ENCODE data around the gene ZNF823.
"Not testable (repeated sequence)": the region's sequence is repeated elsewhere in the genome, so short reads cannot be mapped to it uniquely, and the experiment has no call there.

The ZNF823 gene

DNA sequence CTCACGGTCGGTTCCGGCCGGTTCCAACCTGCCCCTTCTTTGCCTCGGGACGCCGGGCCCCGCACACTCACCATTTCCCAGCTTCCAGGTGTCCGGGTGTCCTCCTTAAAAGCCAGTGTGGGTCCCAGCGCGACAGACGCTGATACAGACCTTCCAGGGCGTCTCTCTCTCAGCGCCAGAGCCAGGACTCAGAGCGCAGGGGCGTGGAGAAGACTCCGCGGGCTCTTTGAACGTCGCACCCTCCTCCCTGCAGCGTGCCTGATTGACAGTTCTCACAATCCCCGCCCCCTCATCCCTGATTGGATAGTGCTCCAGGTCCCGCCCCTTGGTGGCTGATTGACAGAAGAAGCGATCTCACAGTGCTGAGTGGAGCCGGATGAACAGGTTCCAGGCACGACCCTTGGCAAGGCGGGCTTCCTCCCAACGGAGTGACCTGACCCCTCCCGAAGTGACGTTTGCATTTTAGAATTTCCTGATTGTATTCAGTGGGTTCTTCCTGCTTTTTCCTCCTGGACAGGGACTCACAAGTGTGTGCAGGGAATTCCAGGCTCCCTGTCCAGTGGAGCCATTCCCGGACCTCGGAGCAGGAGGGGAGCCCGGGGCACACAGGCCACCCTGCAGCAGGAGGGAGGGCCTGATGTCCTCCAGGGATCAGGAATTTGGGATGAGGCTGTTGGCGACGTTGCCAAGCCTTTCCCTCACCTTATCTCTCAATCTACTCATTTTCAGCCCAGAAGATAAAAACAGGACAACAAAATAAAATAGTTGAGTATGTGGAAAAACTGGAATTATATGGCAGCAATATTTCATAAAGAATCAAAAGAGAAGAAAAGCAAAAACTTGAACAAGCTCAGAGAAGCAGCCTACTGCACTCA lies at the start of gene ZNF823:
TSS of gene ZNF823 (minus strand) at position 201 of the 875 bp plus-strand sequence. CDS start at position 74, 127 bp downstream.
- peak; percentile 93 for DNase-seq (ENCODE audit: low spot score)

DNA sequence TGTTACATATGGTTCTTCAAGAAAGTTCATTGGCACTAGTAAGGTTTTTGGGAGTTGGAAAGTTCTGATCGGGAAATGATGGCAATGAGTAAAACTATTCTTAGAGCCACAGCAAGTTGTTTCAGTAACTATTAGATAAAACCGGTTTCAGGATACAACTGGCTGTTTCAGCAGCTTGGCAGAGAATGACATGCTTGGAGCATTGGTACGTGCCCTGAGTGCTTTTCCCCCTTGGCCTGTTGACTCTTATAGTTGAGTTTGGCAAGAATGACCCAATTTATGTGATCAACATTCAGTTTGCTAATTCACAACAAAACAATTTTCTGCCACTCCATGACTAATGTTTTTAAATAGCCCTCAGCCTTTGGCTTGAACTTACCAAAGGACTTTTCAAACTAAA lies 48.8 kb upstream of the ZNF823 start:
- DNase-seq (ENCODE audit: low spot score): no peak

DNA sequence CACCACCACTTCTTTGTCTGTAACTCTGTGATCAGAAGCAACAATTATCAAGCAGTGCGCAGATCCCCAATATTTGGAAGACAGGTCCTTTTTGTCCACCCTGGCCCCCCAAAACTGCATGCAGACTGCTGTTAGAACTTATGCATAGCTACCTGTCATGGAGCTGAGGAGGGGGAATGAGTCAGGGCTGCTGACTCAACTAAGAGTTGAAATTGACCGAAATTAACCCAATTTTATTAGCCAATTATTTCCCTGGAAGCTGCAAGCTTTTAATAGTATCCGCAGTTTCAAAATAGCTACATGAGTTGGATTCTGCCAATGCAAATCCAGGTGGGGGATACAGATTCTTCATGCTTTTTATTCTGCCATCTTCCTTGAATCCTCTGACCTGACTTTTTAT lies 45.6 kb upstream of the ZNF823 start:
- no peak for DNase-seq (ENCODE audit: low spot score)

DNA sequence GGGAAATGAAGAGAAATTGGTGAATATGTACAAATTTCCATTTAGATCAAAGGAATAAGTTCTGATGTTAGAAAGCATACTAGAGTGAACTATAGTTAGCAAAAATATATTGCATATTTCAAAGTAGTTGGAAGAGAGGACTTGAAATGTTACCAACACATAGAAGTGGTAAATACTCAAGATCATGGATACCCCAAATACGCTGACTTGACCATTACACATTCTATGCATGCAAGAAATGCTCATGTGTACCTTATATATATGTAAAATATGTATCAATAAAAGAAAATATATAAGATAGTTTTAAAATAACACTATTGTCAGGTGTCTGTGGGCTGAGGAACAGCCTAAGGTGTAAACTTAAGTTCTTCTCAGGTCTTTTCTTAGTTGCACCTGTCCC lies 45.0 kb upstream of the ZNF823 start:
- DNase-seq (ENCODE audit: low spot score): no peak

DNA sequence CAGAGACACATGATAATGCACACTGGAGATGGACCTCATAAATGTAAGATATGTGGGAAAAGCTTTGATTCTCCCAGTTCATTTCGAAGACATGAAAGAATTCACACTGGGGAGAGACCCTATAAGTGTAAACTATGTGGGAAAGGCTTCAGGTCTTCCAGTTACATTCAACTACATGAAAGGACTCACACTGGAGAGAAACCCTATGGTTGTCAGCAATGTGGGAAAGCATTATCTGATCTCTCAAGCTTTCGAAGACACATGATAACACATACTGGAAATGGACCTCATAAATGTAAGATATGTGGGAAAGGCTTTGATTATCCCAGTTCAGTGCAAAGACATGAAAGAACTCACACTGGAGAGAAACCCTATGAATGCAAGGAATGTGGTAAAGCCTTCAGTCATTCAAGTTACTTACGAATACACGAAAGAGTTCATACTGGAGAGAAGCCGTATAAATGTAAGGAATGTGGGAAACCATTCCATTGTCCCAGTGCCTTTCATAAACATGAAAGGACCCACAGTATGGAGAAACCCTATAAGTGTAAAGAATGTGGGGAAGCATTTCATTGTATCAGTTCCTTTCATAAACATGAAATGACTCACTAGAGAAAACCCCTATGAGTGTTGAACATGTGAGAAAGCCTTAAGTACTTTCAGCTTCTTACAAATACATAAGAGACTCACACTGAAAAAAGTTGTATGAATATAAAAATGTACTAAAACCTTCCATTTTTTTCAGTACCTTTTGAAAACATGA lies 42.7 kb upstream of the ZNF823 start:
- no peak for DNase-seq (ENCODE audit: low spot score)

DNA sequence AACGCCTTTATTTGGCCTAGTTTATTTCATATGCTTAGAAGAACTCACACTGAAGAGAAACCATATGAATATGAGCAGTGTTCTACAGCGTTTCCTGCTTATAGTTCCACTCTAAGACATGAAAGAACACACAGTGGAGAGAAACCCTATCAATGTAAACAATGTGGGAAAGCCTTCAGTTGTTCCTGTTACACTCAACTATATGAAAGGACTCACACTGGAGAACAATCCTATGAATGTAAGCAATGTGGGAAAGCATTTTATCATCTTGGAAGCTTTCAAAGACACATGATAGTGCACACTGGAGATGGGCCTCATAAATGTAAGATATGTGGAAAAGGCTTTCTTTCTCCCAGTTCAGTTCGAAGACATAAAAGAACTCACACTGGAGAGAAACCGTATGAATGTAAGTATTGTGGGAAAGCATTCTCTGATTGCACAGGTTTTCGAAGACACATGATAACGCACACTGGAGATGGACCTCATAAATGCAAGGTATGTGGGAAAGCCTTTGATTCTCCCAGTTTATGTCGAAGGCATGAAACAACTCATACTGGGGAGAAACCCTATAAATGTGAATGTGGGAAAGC lies 41.8 kb upstream of the ZNF823 start:
- no peak for DNase-seq (ENCODE audit: low spot score)

DNA sequence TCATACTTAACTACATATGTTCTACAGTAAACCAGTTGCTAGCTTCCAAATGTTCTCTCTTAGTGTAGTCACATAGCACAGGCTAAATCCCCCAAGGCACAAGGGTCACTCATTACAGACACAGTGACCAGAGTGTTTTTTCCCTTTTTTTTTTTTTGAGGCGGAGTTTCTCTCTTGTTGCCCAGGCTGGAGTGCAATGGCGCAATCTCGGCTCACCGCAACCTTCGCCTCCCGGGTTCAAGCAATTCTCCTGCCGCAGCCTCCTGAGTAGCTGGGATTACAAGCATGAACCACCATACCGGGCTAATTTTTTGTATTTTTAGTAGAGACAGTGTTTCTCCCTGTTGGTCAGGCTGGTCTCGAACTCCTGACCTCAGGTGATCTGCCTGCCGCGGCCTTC lies 37.9 kb upstream of the ZNF823 start:
- not testable (repeated sequence) for DNase-seq (ENCODE audit: low spot score)

DNA sequence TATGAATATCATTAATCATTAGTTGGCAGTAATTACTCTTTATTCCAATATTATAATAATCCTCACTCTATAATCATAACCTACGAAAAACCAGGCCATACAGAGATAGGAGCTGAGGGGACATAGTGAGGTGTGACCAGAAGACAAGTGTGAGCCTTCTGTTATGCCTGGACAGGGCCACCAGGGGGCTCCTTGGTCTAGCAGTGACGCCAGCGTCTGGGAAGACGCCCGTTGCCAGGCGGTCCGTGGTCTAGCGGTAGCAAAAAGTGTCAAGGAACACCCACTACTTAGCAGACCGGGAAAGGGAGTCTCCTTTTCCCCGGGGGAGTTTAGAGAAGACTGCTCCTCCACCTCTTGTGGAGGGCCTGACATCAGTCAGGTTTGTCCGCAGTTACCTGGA lies 32.8 kb upstream of the ZNF823 start:
- DNase-seq (ENCODE audit: low spot score): not testable (repeated sequence)

DNA sequence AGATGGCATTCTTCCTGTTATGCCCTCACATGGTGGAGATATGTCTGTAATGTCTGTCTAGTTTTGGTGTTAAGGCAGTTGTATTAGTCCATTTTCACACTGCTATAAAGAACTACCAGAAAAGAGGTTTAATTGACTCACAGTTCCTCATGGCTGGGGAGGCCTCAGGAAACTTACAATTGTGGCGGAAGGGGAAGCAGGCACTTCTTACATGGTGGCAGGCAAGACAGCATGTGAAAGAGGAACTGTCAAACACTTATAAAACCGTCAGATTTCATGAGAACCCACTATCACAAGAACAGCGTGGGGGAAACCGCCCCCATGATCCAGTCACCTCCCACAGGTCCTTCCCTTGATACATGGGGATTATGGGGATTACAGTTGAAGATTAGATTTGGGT lies 31.2 kb upstream of the ZNF823 start:
- no peak for DNase-seq (ENCODE audit: low spot score)

DNA sequence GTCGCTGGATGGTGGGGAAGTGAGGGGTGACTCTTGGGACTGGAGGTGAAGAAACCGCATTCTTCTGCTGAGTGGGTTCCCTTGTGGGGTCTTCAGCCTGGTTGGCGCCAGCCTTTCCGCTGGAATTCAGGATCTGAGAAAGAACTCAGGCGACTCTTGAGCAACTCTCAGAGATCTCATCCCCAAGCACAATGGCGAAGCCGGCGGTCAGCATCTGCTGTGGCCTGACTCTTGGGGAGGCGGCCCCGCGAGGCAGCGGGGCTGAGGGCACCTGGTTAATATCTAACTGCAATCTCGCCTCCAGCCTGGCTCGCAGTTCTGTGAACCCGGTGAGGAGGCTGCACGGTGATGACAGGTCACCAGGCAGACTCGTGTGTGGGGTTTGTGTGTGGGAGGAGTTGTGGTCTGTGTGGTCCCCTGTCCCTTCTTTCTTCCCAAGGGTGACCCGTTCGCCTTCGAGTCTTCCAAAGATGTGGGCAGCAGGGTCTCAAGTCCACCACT lies 28.9 kb upstream of the ZNF823 start:
- DNase-seq (ENCODE audit: low spot score): peak; percentile 40

DNA sequence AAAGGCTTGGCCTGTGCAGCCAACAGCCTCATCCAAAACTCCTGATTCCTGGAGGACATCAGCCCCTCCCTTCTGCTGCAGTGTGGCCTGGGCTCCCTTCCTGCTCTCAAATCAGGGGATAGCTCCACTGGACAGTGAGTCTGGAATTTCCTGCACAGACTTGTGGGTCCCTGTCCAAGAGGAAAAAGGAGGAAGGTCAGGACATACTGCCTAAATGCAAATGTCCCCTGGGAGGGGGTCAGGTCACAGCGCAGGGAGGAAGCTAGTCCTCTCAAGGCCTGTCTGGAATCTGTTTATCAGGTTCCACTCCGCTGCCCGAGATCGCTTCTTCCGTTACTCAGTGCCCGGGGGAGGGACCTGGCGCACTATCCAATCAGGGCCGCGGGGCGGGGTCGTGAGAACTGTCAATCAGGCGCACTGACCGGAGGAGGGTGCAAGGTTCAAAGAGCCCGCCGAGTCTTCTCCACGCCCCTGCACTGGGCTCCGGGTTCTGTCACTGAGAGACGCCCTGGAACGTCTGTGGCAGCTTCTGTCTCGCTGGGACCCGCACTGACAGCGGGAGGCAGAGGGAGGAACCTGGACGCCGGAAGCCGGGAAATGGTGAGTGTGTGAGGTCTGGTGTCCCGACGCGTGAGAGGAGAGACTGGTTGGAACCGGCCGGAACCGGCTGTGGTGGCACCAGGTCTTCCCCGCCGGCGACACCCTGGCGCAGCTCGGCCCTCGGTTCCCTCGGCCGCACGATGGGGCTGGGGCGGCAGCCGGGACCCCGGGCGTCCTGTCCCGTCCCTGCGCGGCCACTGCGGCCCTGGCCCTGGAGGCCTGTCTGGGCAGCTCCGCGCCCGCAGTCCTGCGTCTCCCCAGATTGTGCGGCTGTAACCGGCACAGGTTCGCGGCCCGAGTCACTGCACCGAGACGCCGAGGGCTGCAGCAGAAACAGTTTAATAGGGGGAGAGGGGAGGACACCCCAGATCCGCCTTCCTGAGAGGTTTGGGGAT lies 28.1 kb upstream of the ZNF823 start, which contains the start of gene ZNF441:
TSS of gene ZNF441 (plus strand) at position 404 of the 995 bp plus-strand sequence. CDS start at position 598, 194 bp downstream.
- peak; percentile 96 for DNase-seq (ENCODE audit: low spot score)

DNA sequence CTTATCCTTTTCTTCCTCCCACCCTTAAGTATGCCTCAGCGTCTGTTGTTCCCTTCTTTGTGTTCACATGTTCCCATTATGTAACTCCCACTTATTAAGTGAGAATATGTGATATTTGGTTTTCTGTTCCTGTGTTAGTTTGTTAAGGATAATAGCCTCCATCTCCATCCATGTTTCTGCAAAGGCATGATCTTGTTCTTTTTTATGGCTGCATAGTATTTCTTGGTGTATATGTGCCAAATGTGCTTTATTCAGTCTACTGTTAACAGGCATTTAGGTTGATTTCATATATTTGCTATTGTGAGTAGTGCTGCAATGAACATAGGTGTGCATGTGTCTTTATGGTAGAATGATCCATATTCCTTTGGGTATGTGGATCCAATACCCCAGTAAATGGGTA lies 24.9 kb upstream of the ZNF823 start:
- no peak for DNase-seq (ENCODE audit: low spot score)

DNA sequence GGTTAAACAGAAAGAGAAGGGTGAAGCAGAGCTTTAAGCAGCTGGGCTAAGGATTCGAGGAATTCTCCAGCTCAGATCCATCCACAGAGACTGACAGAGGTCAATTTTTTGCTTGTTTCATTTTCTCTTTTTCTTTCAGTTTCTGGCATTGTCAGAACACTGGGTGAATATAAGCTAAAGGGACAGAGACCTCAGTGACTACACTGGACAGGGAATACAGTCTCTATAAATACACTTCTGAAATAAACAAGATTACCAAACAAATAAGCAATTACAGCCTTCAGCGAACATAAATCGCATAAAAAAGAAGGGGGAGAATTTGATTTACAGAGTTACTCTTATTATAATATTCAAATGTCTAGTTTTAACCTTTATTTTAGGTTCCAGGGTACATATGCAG lies 24.4 kb upstream of the ZNF823 start:
- DNase-seq (ENCODE audit: low spot score): no peak

DNA sequence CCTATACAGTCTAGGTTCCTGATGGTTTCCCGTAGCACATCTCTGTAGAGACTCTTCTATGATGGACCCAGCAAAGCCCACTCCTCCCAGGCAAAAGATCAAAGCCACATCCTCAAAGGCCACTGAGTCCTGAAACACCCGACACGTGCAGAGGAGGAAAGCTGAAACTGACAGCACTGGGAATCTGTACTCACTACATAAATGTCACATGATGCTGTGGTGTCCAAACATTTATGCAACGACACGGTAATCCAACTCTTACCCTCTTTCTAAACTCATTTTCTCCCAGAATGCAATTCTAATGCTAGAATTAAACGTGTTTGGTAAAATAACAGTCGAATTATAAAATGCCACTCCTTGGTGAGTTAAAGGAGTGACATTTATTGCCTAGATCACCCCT lies 21.1 kb upstream of the ZNF823 start:
- no peak for DNase-seq (ENCODE audit: low spot score)

DNA sequence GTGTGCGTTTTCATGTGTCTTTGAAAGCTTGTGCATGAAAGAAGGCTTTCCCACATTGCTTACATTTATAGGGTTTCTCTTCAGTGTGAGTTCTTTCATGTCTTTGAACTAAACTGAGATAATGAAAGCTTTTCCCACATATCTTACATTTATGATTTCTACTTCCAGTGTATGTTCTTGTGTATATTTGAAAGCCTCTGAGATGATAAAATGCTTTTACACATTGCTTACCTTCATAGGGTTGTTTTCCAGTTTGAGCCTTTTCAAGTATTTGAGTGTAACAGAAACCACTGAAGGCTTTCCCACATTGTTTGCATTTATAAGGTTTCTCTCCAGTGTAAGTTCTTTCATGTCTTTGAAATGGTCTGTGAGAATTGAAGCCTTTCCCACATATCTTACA lies 18.2 kb upstream of the ZNF823 start:
- DNase-seq (ENCODE audit: low spot score): no peak

DNA sequence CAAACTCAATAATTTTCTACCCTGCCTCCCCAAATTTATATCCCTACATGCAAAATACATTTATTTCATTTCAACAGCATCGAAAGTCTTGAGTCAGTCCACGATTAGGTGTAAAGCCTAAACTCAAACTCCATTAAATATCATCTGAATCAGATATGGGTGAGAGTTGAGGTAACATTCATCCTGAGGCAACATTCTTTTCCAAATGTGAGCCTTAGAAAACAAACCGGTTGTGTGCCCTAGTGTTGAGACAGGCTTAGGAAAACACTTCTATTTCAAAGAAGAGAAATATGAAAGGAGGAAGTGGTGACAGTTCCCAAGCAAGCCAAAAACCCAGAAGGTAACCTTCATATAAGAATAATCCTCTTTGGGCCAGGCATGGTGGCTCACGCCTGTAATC lies 15.9 kb upstream of the ZNF823 start:
- DNase-seq (ENCODE audit: low spot score): no peak

DNA sequence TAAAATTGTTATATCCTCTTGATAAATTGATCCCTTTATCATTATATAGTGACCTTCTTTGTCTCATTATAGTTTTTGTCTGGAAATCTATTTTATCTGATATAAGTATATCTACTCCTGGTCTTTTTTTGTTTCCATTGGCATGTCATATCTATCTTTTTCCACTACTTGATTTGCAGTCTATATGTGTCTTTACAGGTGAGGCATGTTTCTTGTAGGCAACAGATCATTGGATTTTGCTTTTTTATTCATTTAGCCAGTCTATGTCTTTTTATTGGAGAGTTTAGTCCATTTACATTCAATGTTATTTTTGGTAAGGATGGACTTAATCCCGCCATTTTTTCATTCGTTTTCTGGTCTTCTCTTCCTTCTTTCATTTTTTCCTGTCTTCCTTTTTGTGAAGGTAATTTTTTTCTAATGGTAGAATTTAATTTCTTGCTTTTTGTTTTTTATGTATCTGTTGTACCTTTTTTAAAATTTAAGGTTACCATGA lies 13.5 kb upstream of the ZNF823 start:
- DNase-seq (ENCODE audit: low spot score): no peak

DNA sequence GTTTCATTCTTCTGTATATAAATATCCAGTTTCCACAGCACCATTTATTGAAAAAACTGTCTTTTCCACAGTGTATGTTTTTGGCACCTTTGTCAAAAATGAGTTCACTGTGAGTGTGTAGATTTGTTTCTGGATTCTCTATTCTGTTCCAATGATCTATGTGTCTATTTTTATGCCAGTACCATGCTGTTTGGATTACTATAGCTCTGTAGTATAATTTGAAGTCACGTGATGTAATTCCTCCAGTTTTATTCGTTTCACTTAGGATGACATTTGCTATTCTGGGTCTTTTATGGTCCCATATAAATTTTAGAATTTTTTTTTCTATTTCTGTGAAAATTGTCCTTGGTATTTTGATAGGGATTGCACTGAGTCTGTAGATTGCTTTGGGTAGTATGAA lies 11.0 kb upstream of the ZNF823 start:
- no peak for DNase-seq (ENCODE audit: low spot score)

DNA sequence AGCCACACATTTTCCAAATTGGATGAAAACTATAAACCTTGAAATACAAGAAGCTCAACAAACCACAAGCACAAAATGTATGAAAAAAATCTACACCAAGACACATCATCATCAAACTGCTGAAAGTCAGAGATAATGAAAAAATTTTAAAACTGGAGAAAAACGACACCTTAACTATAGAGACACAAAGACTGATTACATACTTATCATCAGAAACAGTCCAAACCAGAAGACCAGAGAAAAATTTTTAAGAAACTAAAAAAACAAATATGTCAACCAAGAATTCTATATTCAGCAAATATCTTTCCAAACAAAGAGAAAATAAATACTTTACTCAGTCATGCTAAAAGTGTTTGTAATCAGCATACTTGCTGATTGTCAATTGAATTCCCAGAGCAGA lies 8.5 kb upstream of the ZNF823 start:
- DNase-seq (ENCODE audit: low spot score): no peak

DNA sequence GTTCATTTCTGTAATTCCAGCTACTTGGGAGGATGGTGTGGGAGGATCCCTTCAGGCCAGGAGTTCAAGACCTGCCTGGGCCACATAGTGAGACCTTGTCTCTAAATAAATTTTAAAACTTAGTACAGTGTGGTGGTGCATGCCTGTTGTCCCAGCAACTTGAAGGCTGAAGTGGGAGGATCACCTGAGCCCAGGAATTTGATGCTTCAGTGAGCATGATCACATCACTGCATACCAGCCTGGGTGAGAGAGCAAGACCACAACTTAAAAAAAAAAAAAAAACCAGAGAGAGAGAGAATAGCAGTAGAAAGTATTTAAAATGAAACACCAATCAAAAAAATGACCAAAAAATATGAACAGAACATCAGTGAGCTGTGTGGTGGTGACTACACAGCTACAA lies 7.1 kb upstream of the ZNF823 start:
- no peak for DNase-seq (ENCODE audit: low spot score)
